ENCODE measurements around the gene SUFU.

SUFU gene

DNA sequence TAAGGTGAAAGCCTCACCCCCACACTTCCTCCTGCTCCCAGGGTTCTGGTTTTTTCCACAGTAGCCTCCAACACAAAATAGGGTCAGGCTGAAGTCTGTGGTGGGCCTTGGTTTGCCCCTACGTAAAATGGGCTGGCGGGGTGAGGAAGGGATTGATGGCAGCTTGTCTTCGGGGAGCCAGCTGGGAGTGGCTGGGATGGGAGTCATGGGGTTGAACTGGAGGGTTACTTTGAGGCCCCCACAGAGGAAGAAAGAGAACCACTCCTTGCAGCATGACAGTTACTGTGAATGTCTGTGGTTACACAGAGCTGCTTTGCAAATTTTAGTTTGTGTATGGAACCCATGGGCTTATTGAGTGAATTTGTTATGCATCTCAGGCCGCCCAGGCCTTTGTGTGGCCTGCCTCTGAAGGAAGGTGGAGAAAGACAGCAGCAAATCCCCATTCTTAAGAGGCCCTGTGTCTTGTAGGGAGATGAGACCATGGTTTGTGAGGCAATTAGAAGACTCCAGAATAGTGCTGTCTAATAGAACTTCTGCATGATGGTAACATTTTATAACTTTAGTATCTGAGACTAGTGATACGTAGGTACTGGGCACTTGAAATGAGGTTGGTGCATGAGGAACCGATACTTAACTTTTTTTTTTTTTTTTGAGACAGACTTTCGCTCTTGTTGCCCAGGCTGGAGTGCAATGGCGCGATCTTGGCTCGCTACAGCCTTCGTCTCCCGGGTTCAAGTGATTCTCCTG is 148.6 kb downstream of the SUFU start:
- Histone ChIP-seq H3K4me3 (ENCODE audit: low read length) (peak overlapping the region; percentile 11), H3K36me3 (ENCODE audit: control insufficient read depth, insufficient read depth, low read length) (peaks cover 26% of the 10 kb centered on the region), H3K9ac (ENCODE audit: low read length) (no peak overlapping the region), H3K27me3 (ENCODE audit: control insufficient read depth, insufficient read depth, low read length) (no peaks in the 10 kb centered on the region), H3K27ac (ENCODE audit: low read depth, low read length) (no peak overlapping the region), H3K4me1 (ENCODE audit: control insufficient read depth, insufficient read depth, low read length) (peaks cover 26% of the 10 kb centered on the region)

DNA sequence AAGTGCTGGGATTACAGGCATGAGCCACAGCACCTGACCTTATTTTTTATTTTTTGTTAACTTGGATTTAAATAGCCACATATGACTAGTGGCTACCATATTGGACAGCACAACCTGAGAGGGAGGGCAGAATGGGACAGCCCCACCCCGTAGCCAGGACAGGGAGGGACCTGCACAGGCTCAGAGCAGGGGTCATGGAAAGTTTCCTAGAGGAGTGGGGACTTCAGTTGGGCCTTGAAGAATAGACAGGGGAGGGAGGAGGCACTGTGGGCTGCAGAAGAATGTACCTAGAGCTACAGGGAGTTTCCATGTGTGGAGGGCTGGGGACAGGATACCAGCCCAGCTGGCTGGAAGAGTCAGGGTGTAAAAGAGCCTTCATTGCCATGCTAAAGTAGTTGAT is 149.3 kb downstream of the SUFU start:
- Histone ChIP-seq H3K9ac (ENCODE audit: low read length) (no peak overlapping the region), H3K27ac (ENCODE audit: low read depth, low read length) (no peak overlapping the region), H3K36me3 (ENCODE audit: control insufficient read depth, insufficient read depth, low read length) (peaks cover 26% of the 10 kb centered on the region), H3K4me1 (ENCODE audit: control insufficient read depth, insufficient read depth, low read length) (peaks cover 20% of the 10 kb centered on the region), H3K4me3 (ENCODE audit: low read length) (no peak overlapping the region), H3K27me3 (ENCODE audit: control insufficient read depth, insufficient read depth, low read length) (no peaks in the 10 kb centered on the region)

DNA sequence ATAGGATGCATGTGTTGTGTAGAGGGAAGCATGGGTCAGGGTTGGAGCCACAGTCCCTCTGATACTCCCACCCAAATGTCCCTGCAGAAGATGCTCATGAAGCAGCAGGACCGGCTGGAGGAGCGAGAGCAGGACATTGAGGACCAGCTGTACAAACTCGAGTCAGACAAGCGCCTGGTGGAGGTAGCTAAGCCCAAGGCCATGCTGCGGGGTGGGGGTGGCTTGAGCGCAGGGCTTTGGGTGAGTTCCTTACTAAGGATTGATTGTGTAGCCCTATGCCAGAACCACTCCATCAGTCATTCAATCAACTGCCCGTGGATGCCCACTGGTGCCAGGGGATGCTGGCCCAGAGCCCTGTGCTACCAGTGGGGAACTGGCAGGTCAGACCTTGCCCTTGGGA is 150.8 kb downstream of the SUFU start:
- peaks cover 26% of the 10 kb centered on the region for H3K36me3 ChIP-seq (ENCODE audit: control insufficient read depth, insufficient read depth, low read length)
- H3K4me3 ChIP-seq (ENCODE audit: low read length) = no peak overlapping the region
- H3K27ac ChIP-seq (ENCODE audit: low read depth, low read length) = no peak overlapping the region
- peaks cover 5% of the 10 kb centered on the region for H3K4me1 ChIP-seq (ENCODE audit: control insufficient read depth, insufficient read depth, low read length)
- no peaks in the 10 kb centered on the region for H3K27me3 ChIP-seq (ENCODE audit: control insufficient read depth, insufficient read depth, low read length)
- no peak overlapping the region for H3K9ac ChIP-seq (ENCODE audit: low read length)

DNA sequence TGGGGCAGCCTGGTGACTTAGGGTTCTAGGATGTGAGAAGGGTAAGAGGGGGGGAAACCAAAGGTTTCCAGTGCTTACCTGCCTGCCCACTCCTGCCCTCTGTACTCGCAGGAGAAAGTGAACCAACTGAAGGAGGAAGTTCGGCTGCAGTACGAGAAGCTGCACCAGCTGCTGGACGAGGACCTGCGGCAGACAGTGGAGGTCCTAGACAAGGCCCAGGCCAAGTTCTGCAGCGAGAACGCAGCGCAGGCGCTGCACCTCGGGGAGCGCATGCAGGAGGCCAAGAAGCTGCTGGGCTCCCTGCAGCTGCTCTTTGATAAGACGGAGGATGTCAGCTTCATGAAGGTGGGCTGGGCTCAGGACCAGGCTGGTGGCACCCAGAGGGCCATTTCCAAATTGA is 151.2 kb downstream of the SUFU start:
- peaks cover 26% of the 10 kb centered on the region for H3K36me3 ChIP-seq (ENCODE audit: control insufficient read depth, insufficient read depth, low read length)
- no peak overlapping the region for H3K27ac ChIP-seq (ENCODE audit: low read depth, low read length)

DNA sequence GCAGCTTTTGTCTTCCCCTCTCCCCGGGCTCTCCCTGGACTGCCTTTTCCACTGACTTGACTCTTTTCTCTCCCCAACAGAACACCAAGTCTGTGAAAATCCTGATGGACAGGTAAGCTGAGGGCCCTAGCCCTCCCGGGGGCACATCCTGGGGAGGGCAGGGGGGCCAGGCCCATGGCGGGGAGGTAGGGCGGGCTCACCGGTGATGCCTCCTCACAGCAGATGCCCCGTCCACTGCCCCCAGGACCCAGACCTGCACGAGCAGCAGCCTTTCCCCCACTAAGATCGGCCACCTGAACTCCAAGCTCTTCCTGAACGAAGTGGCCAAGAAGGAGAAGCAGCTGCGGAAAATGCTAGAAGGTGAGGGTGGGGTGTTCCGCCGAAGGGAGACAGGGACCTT is 152.3 kb downstream of the SUFU start:
- Histone ChIP-seq H3K4me3 (ENCODE audit: low read length) (no peak overlapping the region), H3K9ac (ENCODE audit: low read length) (no peak overlapping the region), H3K36me3 (ENCODE audit: control insufficient read depth, insufficient read depth, low read length) (peaks cover 23% of the 10 kb centered on the region), H3K4me1 (ENCODE audit: control insufficient read depth, insufficient read depth, low read length) (peaks cover 3% of the 10 kb centered on the region), H3K27ac (ENCODE audit: low read depth, low read length) (no peak overlapping the region), H3K27me3 (ENCODE audit: control insufficient read depth, insufficient read depth, low read length) (no peaks in the 10 kb centered on the region)

More for the DNA sequence above, 151.2 kb downstream of the SUFU start:
- Histone ChIP-seq H3K27me3 (ENCODE audit: control insufficient read depth, insufficient read depth, low read length) (no peaks in the 10 kb centered on the region), H3K4me3 (ENCODE audit: low read length) (no peak overlapping the region), H3K4me1 (ENCODE audit: control insufficient read depth, insufficient read depth, low read length) (peaks cover 2% of the 10 kb centered on the region), H3K9ac (ENCODE audit: low read length) (no peak overlapping the region)

DNA sequence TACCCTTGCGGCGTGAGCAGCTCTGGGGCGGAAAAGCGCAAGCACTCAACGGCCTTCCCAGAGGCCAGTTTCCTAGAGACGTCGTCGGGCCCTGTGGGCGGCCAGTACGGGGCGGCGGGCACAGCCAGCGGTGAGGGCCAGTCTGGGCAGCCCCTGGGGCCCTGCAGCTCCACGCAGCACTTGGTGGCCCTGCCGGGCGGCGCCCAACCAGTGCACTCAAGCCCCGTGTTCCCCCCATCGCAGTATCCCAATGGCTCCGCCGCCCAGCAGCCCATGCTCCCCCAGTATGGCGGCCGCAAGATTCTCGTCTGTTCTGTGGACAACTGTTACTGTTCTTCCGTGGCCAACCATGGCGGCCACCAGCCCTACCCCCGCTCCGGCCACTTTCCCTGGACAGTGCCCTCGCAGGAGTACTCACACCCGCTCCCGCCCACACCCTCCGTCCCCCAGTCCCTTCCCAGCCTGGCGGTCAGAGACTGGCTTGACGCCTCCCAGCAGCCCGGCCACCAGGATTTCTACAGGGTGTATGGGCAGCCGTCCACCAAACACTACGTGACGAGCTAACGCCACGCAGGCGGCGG is 153.1 kb downstream of the SUFU start:
- Histone ChIP-seq H3K36me3 (ENCODE audit: control insufficient read depth, insufficient read depth, low read length) (peaks cover 23% of the 10 kb centered on the region), H3K27me3 (ENCODE audit: control insufficient read depth, insufficient read depth, low read length) (no peaks in the 10 kb centered on the region), H3K4me1 (ENCODE audit: control insufficient read depth, insufficient read depth, low read length) (peaks cover 3% of the 10 kb centered on the region), H3K9ac (ENCODE audit: low read length) (no peak overlapping the region), H3K4me3 (ENCODE audit: low read length) (no peak overlapping the region), H3K27ac (ENCODE audit: low read depth, low read length) (no peak overlapping the region)

DNA sequence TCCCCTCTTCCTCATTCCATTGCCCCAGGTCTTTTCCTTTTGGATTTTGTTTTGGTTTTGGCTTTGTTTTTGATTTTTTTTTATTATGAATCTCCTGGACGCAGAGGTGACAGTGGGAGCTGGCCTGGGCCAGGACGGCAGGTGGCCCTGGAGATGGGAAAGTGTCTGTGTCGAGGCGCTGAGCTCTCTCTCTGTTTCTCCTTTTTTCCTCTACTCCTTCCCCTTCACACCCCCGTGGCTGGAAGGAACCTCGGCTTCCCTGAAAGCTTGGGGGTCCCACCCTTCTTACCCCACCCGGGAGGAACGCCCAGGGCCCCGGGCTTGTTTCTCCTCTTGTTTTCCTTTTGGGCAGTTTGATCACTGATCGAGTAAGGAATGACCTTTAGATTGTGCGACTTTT is 153.7 kb downstream of the SUFU start:
- no peak overlapping the region for H3K4me3 ChIP-seq (ENCODE audit: low read length)
- H3K4me1 ChIP-seq (ENCODE audit: control insufficient read depth, insufficient read depth, low read length) = peaks cover 3% of the 10 kb centered on the region
- H3K27ac ChIP-seq (ENCODE audit: low read depth, low read length) = no peak overlapping the region
- peak overlapping the region; percentile 17 for H3K9ac ChIP-seq (ENCODE audit: low read length)
- H3K27me3 ChIP-seq (ENCODE audit: control insufficient read depth, insufficient read depth, low read length) = no peaks in the 10 kb centered on the region
- peaks cover 23% of the 10 kb centered on the region for H3K36me3 ChIP-seq (ENCODE audit: control insufficient read depth, insufficient read depth, low read length)

DNA sequence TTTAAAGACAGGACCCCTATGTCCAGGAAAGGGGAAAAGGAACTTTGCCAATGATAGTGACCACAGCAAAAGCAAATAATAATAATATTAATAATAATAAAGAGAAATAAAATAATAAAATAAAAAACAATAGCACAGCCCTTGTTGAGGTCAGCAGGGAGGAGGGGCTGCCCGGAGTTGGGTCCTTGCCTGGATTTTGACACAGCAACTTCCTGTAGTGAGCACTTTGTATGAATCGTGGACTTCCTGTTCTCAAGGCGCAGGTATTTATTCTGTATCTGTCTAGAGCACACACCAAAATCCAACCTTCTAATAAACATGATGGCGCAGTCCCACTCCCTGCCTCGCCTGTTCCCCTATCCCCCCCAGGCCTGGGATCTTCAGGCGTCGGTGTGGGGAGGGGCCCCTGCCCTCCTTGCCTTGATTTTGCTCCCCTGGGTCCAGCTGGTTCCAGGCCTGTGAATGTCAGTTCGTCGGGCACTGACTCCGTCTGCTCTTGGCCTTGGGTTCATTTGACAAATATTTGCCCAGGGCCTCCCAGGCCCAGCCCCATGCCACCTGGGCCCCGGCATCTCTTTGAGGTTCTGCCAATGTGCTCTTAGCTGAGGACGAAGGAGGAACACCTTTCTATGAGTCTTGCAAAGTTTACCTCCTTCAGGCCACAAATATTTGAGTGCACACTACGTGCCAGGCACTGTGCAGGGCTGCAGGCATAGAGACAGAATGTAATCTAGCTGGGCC is 154.4 kb downstream of the SUFU start:
- Histone ChIP-seq H3K4me3 (ENCODE audit: low read length) (no peak overlapping the region), H3K27ac (ENCODE audit: low read depth, low read length) (no peak overlapping the region), H3K9ac (ENCODE audit: low read length) (no peak overlapping the region), H3K4me1 (ENCODE audit: control insufficient read depth, insufficient read depth, low read length) (peaks cover 3% of the 10 kb centered on the region), H3K27me3 (ENCODE audit: control insufficient read depth, insufficient read depth, low read length) (no peaks in the 10 kb centered on the region), H3K36me3 (ENCODE audit: control insufficient read depth, insufficient read depth, low read length) (peaks cover 23% of the 10 kb centered on the region)

DNA sequence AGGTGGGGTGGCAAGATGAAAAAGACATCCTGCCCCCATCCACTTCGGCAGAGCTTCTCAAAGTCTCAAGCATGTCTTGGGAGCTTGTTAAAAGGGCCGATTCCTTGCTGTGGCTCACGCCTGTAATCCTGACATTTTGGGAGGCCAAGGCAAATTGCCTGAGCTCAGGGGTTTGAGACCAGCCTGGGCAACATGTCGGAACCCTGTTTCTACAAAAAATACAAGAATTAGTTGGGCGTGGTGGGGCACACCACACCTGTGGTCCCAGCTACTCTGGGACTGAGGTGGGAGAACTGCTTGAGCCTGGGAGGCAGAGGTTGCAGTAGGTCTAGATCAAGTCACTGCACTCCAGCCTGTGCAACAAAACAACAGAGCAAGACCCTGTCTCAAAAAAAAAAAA is 155.0 kb downstream of the SUFU start:
- Histone ChIP-seq H3K4me1 (ENCODE audit: control insufficient read depth, insufficient read depth, low read length) (peaks cover 3% of the 10 kb centered on the region), H3K9ac (ENCODE audit: low read length) (no peak overlapping the region), H3K27me3 (ENCODE audit: control insufficient read depth, insufficient read depth, low read length) (no peaks in the 10 kb centered on the region), H3K27ac (ENCODE audit: low read depth, low read length) (no peak overlapping the region), H3K36me3 (ENCODE audit: control insufficient read depth, insufficient read depth, low read length) (peaks cover 20% of the 10 kb centered on the region), H3K4me3 (ENCODE audit: low read length) (no peak overlapping the region)

DNA sequence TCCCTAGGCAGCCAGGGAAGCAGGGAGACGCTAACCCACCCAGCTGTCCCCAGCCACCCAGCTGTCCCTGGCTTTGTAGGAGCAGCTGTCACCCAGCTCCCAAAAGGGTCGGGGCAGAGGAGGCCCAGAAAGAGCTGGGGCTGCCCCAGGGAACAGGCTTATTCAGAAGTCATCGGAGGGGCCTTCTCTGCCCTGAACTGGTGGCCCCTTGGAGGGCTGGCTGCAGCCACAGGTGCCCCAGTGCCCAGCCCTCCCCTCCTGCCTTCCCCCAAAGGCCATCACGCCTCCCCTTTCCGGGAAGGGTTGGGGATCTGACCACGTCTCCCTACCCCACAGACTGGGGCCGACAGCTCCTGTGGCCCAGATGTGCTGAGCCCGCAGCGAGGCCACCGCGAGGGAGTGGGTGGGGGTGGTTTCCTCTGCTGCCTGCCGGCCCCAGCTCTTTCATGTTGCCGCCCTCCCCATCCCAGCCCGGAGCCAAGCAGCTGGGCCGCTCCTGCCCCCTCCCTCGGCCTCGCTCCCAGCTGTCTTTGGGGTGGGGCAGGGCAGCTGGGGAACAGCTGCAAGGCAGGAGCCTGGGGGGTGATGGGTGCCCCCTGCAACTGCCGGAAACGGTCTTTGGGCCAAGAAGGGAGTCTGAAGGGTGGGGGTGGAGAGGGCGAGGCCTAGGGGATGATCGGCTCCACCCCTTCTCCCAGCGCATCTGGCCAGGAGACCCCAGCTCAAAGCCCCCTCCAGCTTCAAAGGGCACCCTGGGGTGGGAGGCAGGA is 157.3 kb downstream of the SUFU start:
- H3K4me1 ChIP-seq (ENCODE audit: control insufficient read depth, insufficient read depth, low read length) = peaks cover 3% of the 10 kb centered on the region
- no peak overlapping the region for H3K27ac ChIP-seq (ENCODE audit: low read depth, low read length)
- no peaks in the 10 kb centered on the region for H3K27me3 ChIP-seq (ENCODE audit: control insufficient read depth, insufficient read depth, low read length)
- no peak overlapping the region for H3K4me3 ChIP-seq (ENCODE audit: low read length)
- peaks cover 8% of the 10 kb centered on the region for H3K36me3 ChIP-seq (ENCODE audit: control insufficient read depth, insufficient read depth, low read length)
- no peak overlapping the region for H3K9ac ChIP-seq (ENCODE audit: low read length)

DNA sequence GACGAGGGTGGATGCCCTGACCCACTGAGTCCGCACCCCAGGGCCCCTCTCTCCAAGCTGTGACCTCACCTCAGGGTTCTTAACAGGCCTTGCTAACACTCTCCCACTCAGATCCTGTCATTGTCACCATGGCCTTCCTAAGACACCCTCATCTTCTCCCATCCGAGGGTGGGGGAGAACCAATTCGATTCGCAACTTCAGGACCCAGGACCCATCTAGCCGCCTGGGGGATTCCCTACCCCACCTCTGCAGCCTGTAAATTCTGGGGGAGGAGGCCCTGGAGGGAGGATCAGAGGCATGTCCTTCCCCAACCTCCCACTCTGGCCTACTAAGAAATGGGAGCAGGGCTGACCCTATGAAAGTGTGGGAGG is 157.9 kb downstream of the SUFU start:
- Histone ChIP-seq H3K4me1 (ENCODE audit: control insufficient read depth, insufficient read depth, low read length) (peaks cover 3% of the 10 kb centered on the region), H3K9ac (ENCODE audit: low read length) (no peak overlapping the region)

DNA sequence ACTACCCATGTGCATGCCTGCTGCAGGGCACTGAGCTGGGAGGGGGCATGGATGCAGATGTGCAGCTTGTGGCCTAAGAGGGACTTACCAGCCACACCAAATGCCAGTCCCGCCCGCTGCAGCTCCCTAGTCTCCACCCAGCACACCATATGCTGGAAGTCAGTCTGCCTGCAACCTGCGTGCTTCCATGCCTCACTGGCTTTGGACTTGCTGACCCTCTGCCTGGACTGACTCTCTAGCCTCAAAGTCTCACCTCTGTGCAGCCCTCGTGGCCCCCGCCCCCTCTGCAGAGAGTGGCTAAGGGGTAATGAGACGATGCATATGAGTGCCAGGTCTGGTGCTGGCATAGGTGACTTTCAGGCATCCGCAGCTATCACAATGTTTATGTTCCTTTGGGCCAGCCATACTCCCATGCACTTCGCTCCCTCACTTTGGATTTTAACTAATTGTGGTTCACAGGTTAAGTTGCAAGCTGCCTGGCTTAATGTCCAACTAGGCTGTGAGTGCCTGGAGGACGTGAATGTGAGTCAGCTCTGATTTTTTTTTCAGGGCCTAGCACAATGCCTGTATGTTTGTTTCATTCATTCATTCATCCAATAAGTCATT is 162.2 kb downstream of the SUFU start:
- no peak overlapping the region for H3K27ac ChIP-seq (ENCODE audit: low read depth, low read length)
- no peaks in the 10 kb centered on the region for H3K27me3 ChIP-seq (ENCODE audit: control insufficient read depth, insufficient read depth, low read length)
- no peaks in the 10 kb centered on the region for H3K4me1 ChIP-seq (ENCODE audit: control insufficient read depth, insufficient read depth, low read length)
- no peaks in the 10 kb centered on the region for H3K36me3 ChIP-seq (ENCODE audit: control insufficient read depth, insufficient read depth, low read length)
- H3K4me3 ChIP-seq (ENCODE audit: low read length) = no peak overlapping the region
- H3K9ac ChIP-seq (ENCODE audit: low read length) = no peak overlapping the region

More for the DNA sequence above, 157.9 kb downstream of the SUFU start:
- Histone ChIP-seq H3K27me3 (ENCODE audit: control insufficient read depth, insufficient read depth, low read length) (no peaks in the 10 kb centered on the region), H3K4me3 (ENCODE audit: low read length) (no peak overlapping the region), H3K36me3 (ENCODE audit: control insufficient read depth, insufficient read depth, low read length) (peaks cover 3% of the 10 kb centered on the region), H3K27ac (ENCODE audit: low read depth, low read length) (no peak overlapping the region)
